ENCODE data around the gene MMP3.
"Not testable (repeated sequence)": the region's sequence is repeated elsewhere in the genome, so short reads cannot be mapped to it uniquely, and the experiment has no call there.

Gene MMP3

GRCh38 chr11:102843489-102843888, at the start of gene MMP3:
Gene MMP3, minus strand, starts transcription at chr11:102843609. Its CDS starts 63 bp downstream, at chr11:102843546.
- no peak for DNase-seq (ENCODE audit: low read depth)

DNA sequence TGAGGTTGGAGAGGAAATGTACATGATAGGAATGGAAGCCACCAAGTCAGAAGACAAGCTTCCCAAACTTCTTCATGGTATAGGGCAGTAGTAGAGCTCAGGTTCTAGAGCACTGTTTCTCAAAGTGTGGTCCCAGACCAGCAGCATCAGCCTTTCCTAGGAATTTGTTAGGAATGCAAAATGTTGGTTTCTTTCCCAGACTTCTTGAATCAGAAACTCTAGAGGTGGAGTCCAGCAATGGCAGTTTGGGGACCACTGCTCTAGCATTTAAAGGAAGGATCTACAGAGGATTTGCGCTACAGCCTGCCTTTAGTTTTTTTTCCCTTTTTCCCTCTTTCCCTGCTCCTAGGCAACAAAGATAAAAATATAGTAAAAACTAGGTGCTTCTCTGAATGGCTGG, 48.3 kb upstream of the MMP3 start:
- DNase-seq (ENCODE audit: low read depth): no peak

DNA sequence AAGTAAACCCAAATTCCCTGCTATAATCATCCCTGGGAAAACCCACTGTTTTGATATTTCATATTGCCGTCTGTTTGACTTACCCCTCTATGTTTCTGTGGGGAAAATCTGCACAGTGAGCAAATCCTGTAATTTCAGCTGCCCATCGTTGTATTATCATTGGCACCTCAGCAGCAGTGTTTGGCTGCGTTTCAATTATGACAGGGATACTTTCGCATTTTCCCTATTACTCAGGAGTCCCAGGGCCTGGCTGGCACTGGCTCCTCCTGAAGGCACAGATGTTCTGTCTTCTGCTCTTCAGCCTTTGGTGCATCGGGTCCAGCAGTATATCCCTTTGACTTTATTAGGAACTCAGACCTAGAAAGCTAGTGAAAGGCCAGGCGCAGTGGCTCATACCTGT, 43.6 kb upstream of the MMP3 start:
- no peak for DNase-seq (ENCODE audit: low read depth)

DNA sequence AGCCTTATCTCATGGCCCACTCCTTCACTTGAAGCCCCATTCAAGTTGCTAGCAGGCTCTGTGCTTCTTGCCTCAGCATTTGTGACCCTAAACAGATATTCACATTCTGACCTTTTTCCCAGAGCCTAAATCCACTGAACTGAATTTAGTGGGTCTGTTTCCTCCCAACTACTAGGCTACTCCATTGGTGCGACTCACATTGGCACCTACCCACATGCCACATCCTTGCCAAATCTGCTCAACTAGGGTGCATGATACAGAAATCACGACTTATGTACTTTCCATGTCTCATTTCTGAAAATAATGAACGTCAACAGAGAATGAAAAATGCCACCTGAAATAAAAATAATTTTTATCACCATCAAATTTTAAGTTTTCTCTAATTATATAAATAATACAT, 39.7 kb upstream of the MMP3 start:
- no peak for DNase-seq (ENCODE audit: low read depth)

- DNase-seq (ENCODE audit: low read depth): no peak
Observed at GRCh38 chr11:102882389-102883024, 39.1 kb upstream of the MMP3 start.

DNA sequence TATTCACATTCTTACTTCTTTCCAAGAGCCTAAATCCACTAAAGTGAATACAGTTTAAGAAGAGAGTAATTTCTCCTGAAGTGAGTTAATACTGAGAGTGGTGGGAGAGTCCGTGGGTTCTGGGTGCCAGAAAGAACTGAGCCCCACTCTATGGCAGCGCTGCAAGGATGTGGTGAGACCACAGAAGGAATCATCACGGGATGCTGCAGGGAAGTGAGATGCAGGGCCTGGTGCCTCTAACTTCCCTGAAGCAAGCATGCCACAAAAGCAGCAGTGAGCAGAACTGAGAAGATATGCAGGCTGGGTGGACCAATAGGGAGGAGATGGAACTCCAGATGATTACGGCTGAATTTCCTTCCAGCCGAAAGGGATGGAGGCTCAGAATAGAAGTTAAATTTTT, 36.4 kb upstream of the MMP3 start:
- DNase-seq (ENCODE audit: low read depth): no peak

GRCh38 chr11:102878595-102878994, 35.2 kb upstream of the MMP3 start:
- DNase-seq (ENCODE audit: low read depth): no peak

- no peak for DNase-seq (ENCODE audit: low read depth)
Observed at GRCh38 chr11:102874852-102875251, 31.4 kb upstream of the MMP3 start, which contains the start of gene MMP12. Gene MMP12, minus strand, starts transcription at chr11:102874982. Its CDS starts 45 bp downstream, at chr11:102874937.

DNA sequence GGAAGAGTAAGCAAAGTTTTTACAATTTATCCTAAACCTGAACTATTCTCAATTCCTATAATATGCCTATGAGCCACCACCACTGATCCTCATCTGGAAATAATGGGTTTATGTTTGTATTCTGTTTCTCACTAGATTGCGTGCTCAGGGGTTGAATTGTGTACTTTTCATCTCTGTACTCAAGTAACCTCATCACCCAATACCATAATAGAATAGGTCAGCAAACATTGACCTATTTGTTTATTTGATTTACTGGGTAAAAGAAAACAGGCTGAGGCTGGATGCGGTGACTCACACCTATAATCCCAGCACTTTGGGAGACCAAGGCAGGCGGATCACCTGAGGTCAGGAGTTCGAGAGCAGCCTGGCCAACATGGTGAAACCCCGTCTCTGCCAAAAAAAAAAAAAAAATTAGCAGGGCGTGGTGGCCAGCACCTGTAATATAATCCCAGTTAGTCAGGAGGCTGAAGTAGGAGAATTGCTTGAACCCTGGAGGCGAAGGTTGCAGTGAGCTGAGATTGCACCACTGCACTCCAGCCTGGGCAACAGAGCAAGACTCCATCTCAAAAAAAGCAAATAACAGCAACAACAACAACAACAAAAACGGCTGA, 26.1 kb upstream of the MMP3 start:
- DNase-seq (ENCODE audit: low read depth): not testable (repeated sequence)

- no peak for DNase-seq (ENCODE audit: low read depth)
Observed at GRCh38 chr11:102868339-102868738, 24.9 kb upstream of the MMP3 start.

DNA sequence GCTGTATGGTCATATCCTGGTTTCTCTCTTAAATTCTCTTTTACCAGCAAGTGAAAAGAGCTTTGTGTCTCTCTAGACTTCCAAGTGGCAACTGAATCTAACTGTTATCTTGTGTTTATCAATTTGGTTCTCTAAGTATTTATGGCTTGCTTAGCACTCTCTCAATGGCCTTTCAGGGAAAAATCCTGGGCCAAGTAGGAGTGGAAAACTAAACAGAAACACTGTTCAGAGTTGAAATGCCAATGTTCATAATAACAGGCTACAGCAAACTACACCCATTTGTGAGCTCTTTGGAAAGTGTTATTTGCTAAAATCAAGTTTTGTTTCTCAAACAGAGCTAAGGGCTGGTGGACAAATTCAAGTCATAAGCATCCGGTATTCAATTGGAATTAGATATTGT, 21.3 kb upstream of the MMP3 start:
- DNase-seq (ENCODE audit: low read depth): no peak

- DNase-seq (ENCODE audit: low read depth): no peak
Observed at GRCh38 chr11:102853956-102854355, 10.5 kb upstream of the MMP3 start.

DNA sequence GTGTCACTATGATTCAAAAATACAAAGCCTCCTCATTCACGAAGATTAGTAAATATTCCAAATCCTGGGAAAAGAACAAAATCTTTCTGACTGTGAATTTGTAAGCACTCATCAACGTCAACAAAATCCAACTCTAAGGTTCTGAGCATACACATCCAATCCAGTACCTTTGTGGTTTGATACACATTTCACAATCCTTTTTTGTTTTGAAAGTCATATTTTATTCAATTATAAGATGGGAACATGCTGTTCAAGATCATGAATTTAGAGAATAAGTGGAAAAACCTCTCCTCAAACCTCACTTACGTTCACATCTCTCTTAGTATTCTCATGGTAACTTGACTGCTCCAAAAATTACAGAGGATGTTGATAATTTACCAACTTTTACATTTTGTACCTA, 9.6 kb upstream of the MMP3 start:
- DNase-seq (ENCODE audit: low read depth): no peak

GRCh38 chr11:102850973-102851745, 7.8 kb upstream of the MMP3 start:
- no peak for DNase-seq (ENCODE audit: low read depth)

- DNase-seq (ENCODE audit: low read depth): no peak
Observed at GRCh38 chr11:102849311-102849710, 5.9 kb upstream of the MMP3 start.

DNA sequence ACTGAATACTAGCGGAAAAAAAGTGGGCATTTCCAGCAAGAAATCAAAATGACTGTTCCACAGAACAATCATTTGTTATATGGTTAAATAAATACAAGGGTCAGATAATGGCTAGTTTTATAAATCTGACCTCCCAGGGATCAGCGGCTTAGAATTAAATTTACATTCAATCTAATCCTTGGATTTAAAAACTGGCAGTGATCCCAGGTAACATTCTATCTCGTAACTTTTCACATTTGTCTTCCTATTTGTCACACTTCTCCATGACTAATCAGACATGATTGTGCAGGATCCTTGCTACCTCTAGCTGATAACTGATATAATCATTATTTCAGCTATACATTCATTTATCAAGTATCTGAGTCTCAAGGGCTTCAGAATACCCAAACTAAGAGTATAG, 2.9 kb upstream of the MMP3 start:
- no peak for DNase-seq (ENCODE audit: low read depth)

DNA sequence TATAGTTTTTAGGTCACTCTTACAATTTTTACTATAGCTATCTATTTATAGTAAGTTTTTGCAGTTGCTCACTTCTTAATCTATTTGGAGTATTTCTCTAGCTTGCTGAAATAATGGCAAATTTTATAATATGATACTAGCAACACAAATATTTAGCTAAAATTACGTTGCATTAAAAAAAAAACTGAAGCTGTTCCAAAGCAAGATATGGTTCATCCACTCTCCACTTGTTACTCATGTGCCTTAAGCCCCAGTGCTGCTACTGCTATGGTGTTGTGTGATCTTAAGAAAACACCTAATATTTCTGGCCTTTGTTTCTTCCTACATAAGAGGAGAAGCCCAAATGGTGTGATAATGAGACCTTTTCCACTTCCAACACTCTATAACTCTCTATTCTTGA, 479 bp downstream of the MMP3 start:
- no peak for DNase-seq (ENCODE audit: low read depth)

- DNase-seq (ENCODE audit: low read depth): no peak
Observed at GRCh38 chr11:102840018-102840417, 3.4 kb downstream of the MMP3 start.

GRCh38 chr11:102837646-102838045, 5.8 kb downstream of the MMP3 start:
- no peak for DNase-seq (ENCODE audit: low read depth)

- no peak for DNase-seq (ENCODE audit: low read depth)
Observed at GRCh38 chr11:102837156-102837555, 6.3 kb downstream of the MMP3 start.

GRCh38 chr11:102836290-102836875, 7.0 kb downstream of the MMP3 start:
- DNase-seq (ENCODE audit: low read depth): no peak

DNA sequence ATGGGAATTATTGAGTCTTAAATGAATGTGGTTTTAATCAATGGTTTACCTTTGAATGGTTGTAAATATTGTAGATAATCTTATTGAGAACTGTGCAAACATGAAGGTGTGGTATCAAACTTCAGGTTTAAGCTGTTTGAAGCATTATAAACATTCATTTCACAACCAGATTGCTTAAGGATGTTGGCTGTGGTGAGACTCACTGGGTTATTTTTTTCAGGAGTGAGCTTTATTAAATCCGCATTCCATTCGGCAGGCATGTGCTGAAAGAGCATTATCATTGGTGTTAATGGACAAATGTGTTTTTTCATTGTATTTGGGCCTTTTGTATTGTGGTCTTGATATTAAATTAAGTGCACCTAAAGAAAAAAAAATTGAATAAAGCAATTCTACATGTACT, 9.7 kb downstream of the MMP3 start:
- no peak for DNase-seq (ENCODE audit: low read depth)

DNA sequence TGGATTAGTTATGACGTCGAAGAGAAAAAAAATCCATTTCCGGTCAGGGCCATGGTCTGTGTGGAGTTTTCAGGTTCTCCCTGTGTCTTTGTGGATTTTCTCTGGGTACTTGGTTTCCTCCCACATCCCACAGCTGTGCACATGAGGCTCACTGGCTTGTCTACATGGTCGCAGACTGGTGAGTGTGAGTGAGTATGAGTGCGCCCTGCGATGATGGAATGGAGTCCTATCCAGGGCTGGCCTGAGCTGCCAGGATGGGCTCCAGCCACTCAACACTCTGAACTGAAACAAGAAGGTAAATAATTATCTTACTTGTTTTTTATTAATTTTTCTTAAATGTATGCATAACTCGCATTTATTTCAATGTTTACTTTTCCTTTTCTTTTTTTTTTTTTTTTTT, 10.8 kb downstream of the MMP3 start:
- DNase-seq (ENCODE audit: low read depth): no peak

All from activated gamma-delta T cell treated with anti-CD3 and anti-CD28 coated beads, Interleukin-2, amount 50 U/mL, for 16 hours (primary cell).